Fibroblast of skin of right biceps (primary cell): ENCODE results near the gene BAHCC1.

Source experiments
- DNase-seq: peaks from one replicate; pipeline ENCODE4 v3.0.0-alpha.2; 2013

Gene BAHCC1

GRCh38 chr17:81398832-81399411 lies 3.7 kb downstream of the BAHCC1 start:
- DNase-seq, result peak; percentile 56

DNA sequence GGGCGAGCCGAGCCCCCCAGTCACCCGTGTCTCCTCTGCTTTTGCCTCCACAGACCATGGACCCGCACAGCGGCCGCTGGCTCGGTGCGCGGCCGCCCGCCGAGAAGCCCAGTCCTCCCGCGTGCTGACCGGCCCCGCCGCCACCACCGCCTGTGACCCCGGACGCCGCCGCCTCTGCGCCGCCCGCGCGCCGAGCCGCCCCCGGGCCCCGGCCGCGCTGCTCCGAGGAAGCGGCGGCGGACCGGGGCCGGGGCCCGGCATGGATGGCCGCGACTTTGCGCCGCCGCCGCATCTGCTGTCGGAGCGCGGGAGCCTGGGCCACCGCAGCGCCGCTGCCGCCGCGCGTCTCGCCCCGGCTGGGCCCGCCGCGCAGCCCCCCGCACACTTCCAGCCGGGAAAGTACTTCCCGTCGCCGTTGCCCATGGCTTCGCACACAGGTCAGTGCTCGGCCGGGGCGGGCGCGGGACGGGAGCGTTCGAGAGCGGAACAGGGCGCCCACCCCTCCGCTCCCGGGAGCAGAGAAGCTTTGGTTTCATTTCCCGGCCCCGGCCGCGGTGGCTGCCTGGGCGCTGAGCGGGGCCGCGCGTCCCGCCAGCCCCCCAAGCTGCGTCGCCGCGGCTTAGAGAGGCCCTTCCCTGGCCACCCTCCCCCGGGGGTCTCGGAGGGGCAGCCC lies 4.4 kb downstream of the BAHCC1 start:
- peak; percentile 47 for DNase-seq

GRCh38 chr17:81400154-81400977 lies 5.1 kb downstream of the BAHCC1 start:
- peak; percentile 82 for DNase-seq

DNA sequence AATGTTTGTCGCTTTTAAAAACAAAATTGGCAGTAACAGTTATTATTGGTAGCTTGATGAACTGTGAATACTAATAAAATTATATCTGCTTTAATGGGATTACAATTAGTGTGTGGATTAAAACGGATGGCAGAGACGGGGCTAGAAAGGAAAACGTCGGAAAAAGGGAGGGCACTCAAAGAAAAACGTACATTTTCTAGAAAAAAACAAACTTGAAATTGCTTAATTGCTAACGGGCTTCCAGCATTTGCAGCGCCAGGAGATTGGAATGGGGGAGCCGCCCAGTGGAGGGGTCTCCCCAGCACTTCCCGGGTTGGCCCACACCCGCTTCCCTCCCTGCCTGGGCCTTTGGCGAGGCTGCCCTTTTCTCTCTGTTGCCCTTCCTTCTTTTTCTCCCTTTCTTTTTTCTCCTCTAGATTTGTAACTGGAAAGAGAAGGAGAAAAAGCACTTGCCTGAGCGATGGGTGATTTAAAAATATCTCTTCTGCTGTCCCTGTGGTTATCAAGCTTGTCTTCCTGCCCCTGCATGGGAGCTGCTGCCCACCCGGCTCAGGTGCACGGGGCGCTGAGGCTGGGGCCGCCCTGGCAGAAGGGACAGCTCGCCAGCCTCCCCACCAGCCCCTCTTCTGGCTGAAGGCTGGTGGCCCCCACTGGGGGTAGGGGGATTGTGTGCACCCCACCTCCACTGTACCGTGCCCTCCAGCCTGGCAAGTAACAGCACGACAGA lies 5.9 kb downstream of the BAHCC1 start:
- DNase-seq, result no peak

GRCh38 chr17:81401723-81402529 lies 6.7 kb downstream of the BAHCC1 start:
- peak; percentile 62 for DNase-seq

DNA sequence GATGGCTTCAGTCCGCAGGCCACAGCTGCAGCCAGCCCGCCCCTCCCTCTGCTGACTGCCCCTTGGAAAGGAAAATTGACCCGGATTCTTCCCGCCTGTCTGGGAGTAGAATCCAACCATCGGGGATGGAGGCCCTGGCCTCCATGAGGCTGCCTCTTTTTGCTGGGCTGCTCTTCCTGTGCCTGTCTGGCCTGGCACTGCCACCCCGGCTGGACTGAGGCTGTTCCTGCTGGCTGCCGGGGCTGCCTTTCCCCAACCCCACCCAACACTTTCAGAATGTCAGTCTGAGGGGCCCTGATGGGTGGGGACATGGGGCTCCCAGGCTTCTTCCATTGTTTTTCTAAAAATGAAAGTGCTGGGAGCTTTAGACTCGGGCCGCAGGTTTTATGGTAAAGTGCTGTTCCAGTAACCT lies 7.3 kb downstream of the BAHCC1 start:
- no peak for DNase-seq

DNA sequence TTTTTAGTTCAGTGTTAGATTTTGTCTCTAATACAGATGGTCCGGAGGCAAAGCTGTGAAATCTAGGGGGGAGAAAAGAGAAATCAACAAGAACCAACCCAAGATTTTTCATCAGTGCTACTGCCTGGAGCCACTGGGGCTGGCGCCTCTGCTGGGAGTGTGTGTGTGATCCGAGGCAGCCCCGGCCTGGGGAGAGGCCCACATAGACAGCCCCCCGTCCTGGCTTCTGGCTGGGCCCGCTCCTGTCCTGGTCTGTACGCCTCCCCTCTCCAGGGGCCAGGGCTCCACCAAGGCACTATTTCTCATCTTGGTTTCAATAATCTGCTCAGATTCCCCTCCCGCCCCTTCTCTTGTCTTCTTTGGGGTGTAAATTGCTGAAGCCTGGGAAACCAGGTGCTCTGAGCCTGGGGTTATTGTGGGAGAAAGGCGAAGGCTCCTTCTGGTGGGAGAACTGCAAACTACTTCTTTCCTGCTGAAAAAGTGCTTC lies 7.8 kb downstream of the BAHCC1 start:
- DNase-seq, result peak; percentile 58

DNA sequence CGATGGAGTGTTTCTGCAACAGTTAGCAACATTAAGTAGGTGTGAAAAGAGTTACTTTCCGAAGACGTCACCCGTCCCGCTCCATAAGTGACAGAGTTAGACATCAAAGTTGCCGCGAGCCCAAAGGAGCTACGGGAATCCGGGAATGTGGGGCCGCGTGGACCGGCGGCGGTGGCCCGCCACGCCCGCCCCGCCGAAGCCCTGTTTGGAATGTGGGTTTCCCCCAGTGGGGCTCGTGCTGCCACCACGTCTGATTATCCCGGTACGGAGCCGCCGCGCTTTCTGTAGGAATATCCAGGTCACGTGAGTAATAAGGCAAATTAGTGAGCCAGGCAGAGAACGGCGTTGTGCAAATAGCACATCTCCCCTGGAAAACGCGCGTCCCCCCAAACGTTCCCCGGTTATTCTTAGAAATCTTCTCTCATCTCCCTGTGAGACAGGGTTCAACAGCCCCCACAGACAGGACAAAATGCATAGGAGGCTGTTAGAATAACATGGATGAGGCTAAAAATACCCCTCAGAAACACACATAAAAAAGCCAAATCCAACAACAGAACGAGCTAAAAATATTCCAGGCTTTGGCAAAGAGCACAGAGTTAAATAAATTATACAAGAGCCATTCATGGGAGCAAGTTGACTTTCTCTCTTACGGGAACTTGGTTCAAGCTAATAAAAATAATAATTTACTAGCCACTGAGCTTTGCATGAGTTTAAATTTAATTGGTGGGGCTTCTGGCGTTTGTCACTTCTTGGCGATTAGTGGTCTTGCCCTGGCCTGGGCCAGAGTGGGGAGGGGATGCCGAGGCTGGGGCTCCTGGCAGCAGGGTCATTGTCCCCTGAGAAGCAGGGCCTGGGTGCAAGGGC lies 8.6 kb downstream of the BAHCC1 start:
- DNase-seq, result peak; percentile 66

DNA sequence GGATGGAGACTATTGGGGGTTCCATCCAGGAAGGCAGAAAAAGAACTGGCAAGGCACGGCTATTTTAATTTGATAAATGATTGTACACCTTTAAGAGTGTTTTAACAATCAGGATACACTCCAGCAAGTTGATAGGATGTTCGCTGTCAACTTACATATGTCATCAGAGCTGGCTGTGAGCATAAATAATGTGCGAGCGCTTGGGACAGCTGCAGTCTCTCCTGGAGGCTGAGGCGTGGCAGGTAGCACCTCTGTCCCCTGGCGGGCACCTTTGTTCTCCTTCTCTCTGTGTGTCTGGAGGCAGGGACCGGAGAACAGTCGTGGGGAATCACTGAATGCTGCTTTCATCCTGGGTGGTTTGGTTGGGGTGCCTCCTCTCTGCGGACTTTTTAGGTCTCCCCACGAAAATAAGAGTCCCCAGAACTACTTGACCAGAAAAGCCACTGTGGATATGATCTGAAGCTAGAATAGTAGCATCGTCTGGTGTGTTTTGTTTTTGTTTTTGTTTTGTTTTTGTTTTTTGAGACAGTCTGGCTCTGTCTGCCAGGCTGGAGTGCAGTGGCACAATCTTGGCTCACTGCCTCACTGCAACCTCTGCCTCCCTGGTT lies 9.4 kb downstream of the BAHCC1 start:
- no peak for DNase-seq

GRCh38 chr17:81405411-81405872 lies 10.2 kb downstream of the BAHCC1 start:
- peak; percentile 87 for DNase-seq

DNA sequence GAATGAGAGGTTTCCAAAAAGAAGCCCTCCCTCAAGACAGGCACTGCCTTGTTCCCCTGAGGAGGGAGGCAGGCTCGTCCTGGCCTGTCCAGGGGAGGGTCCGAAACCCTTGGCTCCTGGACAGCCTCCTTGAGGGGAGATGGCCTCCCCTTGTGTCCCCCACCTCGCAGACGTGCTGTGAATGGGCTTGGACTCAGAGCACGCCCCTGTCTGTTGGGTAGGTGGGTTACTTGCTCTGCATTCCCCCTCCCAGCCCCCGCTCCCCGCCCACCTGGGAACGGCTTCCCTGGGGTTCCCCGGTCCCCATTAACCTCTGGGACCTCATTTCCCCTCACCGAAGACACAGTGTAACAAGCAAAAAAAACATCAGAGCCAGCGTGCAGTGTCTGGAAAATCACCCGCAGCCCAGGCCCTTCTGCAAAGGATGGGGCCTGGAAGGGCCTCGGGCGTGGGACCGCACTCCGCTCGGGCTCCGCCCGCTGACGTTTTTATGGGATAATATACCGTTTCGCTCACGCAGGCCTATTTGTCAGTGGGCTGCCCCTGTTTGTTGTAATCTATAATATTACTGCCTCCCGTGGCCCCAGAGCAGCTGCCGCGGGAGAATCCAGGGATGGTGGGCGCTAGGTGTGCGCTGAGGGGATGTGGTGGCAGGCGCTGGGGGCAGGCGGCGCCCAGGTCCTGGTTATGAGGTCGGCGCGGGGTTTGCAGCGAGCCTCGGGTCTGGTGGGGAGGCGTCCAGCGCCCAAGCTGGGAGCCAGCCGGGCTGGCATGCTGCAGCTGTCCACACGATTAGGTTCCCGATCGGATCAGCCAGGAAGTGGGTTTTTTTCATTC lies 11.1 kb downstream of the BAHCC1 start:
- no peak for DNase-seq

DNA sequence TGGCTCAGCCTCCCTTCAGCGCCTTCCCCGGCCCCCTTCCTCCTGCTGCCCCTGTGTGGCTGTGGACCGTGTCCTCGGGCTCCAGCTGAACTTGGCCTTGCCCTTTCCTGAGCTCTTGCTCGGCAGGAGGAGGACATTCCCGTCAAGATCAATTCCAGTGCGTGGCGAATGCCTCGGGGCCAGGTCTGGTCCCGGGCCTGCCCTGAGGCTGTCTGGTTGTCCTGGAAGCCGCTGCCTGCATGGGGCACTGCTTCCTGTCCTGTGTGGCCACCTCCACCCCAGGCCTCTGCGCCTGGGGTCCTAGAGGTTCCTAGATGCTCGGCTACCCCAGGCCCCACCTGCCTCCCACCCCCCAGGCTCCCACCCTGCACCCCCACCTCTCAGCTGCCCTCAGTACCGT lies 12.8 kb downstream of the BAHCC1 start:
- DNase-seq, result no peak

GRCh38 chr17:81409190-81409935 lies 14.1 kb downstream of the BAHCC1 start:
- no peak for DNase-seq

- DNase-seq, result no peak
Measured at GRCh38 chr17:81410852-81411251, 15.6 kb downstream of the BAHCC1 start.

GRCh38 chr17:81411305-81411704 lies 16.0 kb downstream of the BAHCC1 start:
- no peak for DNase-seq

DNA sequence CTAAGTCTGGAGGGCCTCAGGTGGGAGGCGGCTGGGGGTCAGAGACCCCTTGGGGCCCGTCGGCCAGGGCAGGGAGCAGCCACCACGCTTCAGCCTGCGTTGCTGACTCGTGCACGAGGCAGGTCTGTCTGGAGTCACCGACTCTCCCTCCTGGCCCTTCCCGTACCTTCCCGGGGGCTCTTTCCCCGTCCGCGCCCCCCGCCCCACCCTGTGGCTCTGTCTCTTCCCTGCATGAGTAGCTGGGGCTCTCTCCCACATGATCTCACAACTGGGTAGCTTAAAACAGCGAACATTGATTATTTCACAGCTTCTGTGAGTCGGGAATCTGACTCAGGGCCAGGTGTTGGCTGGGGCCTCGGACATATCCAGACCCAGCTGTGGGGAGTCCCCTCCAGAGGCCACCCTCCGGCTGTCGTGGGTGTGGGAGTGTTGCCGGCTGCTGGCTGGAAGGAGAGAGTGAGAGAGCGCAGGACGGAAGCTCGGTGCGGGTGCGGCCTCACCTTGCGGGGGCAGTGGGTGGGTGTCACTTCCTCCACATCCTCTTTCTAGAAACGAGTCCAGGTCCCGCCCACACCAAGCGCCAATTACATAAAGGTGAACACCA lies 17.3 kb downstream of the BAHCC1 start:
- DNase-seq, result no peak

DNA sequence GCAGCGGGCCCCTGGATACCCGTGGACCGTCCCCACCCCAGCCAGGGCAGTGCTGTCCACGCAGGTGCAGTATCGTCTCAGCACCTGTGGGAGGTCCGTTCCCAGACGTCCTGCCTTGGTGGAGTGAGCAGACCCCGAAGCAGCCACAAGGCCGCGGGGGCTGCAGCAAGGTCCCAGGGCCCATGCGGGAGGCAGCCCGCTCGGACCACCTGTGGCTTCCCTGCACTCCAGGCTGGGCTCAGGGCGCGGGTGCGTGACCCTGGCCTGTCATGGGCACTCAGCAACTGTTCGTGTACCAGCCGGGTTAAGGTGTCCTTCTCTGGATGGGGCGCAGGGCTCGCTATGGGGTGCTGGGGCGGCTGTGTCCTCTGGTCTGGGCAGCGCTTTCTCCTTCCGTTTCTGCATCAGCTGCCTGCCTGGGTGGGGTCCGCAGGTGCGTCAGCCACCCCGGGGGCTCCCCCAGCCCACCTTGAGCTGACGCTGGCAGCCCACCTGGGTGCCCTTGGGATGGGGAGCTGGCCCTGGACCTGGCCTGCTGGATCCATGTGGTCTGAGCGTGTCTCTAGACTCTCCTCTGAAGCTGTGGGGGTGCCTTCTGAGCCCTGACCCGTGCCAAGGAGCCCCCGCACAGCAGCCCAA lies 18.4 kb downstream of the BAHCC1 start:
- no peak for DNase-seq
